HG03159 (cell line): ENCODE measurements around the gene CROCC2.

Experiments
- ATAC-seq: cut with Tn5 transposase; IDR thresholded peaks from one replicate; pipeline ENCODE4 v1.9.1; 2021; ENCODE audit warnings: mild to moderate bottlenecking, moderate library complexity; ENCODE audit not compliant: unreplicated experiment

The CROCC2 gene

DNA sequence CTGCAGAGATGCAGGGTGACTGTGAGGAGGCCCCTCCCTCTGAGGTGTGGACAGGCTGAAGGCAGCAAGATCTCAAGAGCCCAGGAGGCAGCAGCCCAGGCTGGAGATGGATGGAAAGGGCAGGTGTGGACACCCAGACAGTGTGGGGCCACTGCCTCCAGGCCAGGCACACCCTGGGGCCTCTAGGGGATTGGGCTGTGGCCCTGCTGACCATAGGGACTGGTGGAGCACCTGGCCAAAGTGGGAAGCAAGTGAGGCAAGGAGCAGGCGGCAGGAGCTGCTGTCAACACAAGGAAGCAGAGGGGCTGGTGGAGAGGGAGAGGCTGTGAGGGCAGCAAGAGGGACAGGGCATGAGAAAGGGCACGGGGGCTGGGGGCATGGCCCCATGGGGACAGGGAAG is 103.1 kb downstream of the CROCC2 start:
- ATAC-seq = no peak

- no peak for ATAC-seq
Measured at GRCh38 chr2:241009601-241010530, 103.7 kb downstream of the CROCC2 start.

- ATAC-seq = no peak
Measured at GRCh38 chr2:241010531-241011295, 104.6 kb downstream of the CROCC2 start.

DNA sequence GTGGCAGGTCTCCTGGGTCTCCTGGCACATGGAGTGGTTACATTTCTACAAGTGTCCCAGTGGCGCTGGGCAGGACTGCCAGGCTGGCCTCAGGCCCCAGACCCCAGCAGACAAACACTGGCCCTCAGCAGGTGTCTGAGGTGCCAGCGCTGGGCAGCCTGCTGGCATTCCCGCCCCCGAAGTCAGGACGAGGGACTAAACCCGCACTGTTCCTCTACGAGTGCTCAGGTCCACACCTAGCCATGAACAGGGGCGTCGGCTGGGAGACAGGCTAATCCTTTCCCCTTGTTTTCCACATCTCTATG is 105.1 kb downstream of the CROCC2 start:
- no peak for ATAC-seq

- no peak for ATAC-seq
Measured at GRCh38 chr2:241011751-241012510, 105.8 kb downstream of the CROCC2 start.

- ATAC-seq = no peak
Measured at GRCh38 chr2:241014224-241014623, 108.1 kb downstream of the CROCC2 start.

DNA sequence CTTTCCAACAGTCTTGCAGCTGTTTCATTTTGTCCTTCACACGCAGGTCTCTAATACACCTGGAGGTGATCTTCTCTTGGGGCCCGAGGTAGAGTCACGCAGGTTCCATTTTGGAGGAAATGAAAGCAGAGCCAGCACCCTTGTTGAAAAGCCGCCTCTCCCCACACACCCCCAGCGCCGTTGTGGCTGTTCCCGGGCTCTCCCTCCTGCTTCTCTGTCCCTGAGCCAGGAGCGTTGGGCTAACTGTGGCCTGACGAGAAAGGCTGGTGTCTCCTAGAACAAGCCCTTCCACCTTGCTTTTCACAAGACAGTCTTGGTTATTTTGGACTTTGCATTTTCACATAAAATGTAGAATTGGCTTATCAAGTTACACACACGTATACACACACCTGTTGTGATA is 108.6 kb downstream of the CROCC2 start:
- no peak for ATAC-seq

DNA sequence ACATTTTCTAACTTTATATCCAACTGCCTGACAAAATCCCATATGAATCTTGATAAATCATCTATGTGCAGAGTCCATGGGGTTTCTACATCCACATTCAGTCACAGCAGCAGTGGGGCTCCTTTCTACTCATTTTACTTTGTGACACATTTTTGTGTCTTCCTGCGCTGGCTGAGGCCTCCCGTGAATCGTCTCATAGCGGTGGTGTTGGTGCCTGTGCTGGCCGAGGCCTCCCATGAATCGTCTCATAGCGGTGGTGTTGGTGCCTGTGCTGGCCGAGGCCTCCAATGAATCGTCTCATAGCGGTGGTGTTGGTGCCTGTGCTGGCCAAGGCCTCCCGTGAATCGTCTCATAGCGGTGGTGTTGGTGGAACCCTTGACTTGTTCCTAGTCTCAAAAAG is 109.3 kb downstream of the CROCC2 start:
- no peak for ATAC-seq

- ATAC-seq = no peak
Measured at GRCh38 chr2:241017228-241017940, 111.2 kb downstream of the CROCC2 start.

DNA sequence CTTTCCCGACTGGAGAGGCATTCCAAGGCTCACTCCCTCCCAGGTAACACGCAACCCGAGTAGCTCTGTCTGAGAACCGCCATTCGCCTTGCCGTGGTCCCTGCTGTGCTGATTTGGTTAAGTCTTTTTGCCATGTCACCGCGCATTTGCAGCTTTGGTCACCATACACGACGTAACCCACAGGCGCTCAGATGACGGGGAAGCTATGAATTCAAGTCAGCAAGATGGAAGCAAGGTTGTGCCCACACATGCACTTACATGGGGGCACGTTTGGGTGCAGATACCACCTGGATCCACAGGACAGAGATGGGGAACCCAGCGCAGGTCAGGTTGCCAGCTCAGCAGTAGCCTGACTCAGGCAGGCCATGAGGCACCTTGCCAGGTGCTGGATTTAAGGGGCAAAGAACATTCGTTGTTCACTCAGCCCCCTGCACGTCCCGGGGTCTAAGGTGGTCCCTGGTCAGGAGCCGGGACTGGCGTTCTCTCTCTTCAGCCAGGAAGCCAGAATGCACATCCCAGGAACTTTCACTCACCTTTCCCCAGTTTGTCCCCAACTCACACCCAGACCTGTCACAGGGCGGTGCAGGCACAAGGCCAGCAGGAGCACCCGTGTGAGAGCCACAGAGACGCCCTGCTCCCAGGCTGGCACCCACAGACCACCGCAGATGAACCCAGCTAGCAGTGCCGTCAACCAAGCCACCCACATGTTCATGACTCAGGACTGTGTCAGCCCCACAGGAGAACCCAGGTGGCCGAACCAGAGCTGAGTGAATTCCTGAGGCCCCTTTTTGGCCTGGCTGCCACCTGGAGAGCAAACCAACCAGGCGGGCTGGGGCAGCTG is 112.1 kb downstream of the CROCC2 start:
- ATAC-seq = no peak

- ATAC-seq = no peak
Measured at GRCh38 chr2:241019441-241020139, 113.5 kb downstream of the CROCC2 start.

- no peak for ATAC-seq
Measured at GRCh38 chr2:241020201-241020600, 114.1 kb downstream of the CROCC2 start.

- ATAC-seq = no peak
Measured at GRCh38 chr2:241020629-241021190, 114.6 kb downstream of the CROCC2 start.

GRCh38 chr2:241025639-241026038 is 119.5 kb downstream of the CROCC2 start:
- no peak for ATAC-seq

DNA sequence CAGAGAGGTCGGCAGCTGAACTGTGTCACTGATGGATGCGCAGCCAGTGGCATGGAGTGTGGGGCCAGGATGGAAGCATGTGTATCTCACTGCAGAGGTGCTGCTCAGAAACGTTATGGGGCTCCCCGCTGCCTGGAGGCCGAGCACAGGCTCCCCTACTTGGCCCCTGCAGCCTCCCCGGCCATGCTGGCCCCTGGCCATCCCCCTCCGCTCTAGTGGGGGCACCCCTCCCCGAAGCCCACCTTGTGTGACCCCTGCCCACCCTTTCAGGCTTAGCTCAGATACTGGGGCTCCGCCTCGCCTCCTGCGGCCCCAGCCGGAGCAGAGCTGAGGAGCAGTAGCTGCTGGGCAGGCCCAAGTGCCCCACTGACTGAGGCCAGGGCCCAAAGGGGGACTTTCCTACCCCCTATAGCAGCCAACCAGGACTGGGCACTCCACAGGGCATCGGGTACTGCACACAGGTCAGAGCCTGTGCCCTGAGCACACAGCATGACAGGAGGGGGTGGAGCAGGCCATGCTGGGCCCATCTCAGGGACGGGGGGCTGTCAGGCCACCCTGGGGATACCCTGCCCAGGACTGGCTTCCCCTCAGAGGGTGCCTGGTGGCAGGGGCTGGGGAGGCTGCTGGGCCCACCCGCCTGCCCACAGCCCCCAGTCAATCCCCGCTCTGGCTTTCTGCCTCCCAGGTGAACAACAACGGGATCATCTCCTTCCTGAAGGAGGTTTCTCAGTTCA is 123.6 kb downstream of the CROCC2 start:
- ATAC-seq = no peak

- no peak for ATAC-seq
Measured at GRCh38 chr2:241030333-241030680, 124.2 kb downstream of the CROCC2 start.

DNA sequence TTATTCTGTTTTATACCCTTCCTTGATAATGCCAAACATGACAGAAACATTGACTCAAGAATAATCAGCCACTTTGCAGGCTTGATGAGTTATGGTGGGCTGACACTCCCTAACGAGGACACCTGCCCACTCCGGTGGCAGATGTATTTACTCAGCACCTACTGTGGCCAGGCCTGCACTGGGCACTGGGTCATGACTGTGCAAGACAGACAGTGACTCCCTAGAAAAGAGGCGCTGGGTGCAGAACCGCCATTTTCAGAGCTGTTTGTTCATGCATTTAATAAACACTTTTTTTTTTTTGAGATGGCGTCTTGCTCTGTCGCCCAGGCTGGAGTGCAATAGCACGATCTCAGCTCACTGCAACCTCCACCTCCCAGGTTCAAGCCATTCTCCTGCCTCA is 124.7 kb downstream of the CROCC2 start:
- no peak for ATAC-seq

DNA sequence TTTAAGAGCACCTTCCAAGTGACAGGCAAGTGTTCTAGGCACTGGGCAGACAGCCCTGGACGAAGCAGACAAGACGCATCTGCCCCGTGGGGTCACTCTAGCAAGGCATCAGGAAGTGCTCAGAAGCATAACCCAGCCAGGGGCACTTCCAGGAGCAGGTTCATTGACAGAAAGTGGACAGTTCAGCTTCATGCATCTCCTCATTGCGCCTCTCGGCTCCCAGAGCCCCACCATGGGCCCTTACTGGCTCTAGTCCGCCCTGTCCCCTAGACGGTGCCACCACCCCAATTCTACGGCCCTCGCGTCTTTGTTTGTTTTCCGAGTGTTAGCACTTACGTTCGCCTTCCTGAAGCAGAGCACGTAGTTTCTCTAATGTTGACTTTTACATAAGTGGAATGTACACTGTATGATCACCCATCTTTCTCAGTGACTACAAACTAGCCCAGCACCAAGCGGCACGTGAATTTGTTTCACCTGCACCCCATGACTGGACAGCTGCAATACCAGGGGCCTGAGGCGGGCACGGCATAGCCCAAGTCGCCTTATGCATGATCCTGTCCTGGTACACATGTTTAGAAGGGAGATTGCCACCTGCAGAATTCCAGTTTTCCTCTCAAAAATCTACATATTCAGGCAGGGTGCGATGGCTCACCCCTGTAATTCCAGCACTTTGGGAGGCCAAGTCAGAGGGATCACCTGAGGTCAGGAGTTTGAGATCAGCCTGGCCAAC is 125.5 kb downstream of the CROCC2 start:
- no peak for ATAC-seq
